GM19455 (cell line): Measurements from ENCODE around the gene TDRKH.

ENCODE experiments used
- ATAC-seq: cut with Tn5 transposase; IDR thresholded peaks from one replicate; pipeline ENCODE4 v1.9.1; 2021; ENCODE audit not compliant: unreplicated experiment

The TDRKH gene

GRCh38 chr1:151790071-151790939 is at the start of gene TDRKH:
TDRKH (minus strand) TSS chr1:151790500; CDS start chr1:151783022, 7,478 bp downstream.
- ATAC-seq, result peak; percentile 96

- no peak for ATAC-seq
Measured at GRCh38 chr1:151839457-151840403, 49.4 kb upstream of the TDRKH start, which contains the start of gene C2CD4D. C2CD4D (minus strand) TSS chr1:151839820; CDS start chr1:151838989, 831 bp downstream.

- ATAC-seq, result no peak
Measured at GRCh38 chr1:151839082-151839412, 48.7 kb upstream of the TDRKH start.

- ATAC-seq, result no peak
Measured at GRCh38 chr1:151838222-151839081, 48.2 kb upstream of the TDRKH start.

- no peak for ATAC-seq
Measured at GRCh38 chr1:151837884-151838221, 47.6 kb upstream of the TDRKH start.

- no peak for ATAC-seq
Measured at GRCh38 chr1:151837197-151837596, 46.9 kb upstream of the TDRKH start.

- ATAC-seq, result no peak
Measured at GRCh38 chr1:151835596-151835995, 45.3 kb upstream of the TDRKH start.

GRCh38 chr1:151834239-151834638 is 43.9 kb upstream of the TDRKH start:
- ATAC-seq, result no peak

GRCh38 chr1:151833172-151833900 is 43.0 kb upstream of the TDRKH start:
- no peak for ATAC-seq

GRCh38 chr1:151832318-151832980 is 42.1 kb upstream of the TDRKH start:
- ATAC-seq, result no peak

- no peak for ATAC-seq
Measured at GRCh38 chr1:151831605-151832004, 41.3 kb upstream of the TDRKH start, which contains the start of gene RORC. RORC (minus strand) TSS chr1:151831802; CDS start chr1:151831764, 38 bp downstream.

- ATAC-seq, result no peak
Measured at GRCh38 chr1:151831256-151831591, 40.9 kb upstream of the TDRKH start.

GRCh38 chr1:151830055-151830454 is 39.8 kb upstream of the TDRKH start:
- ATAC-seq, result no peak

GRCh38 chr1:151829352-151830046 is 39.2 kb upstream of the TDRKH start:
- no peak for ATAC-seq

GRCh38 chr1:151828921-151829320 is 38.6 kb upstream of the TDRKH start:
- no peak for ATAC-seq

GRCh38 chr1:151827853-151828252 is 37.6 kb upstream of the TDRKH start:
- ATAC-seq, result no peak

- ATAC-seq, result no peak
Measured at GRCh38 chr1:151825751-151826660, 35.7 kb upstream of the TDRKH start.

- no peak for ATAC-seq
Measured at GRCh38 chr1:151825204-151825603, 34.9 kb upstream of the TDRKH start.
